Progenitor cell of endocrine pancreas (in vitro differentiated cells): ENCODE results near the gene PTPRR. TPM values are rescaled to one million over a fixed set of nuclear protein-coding genes. Genes with fewer than 3 reads are reported as not detected.

Experiments used
- DNase-seq: peaks from one replicate; pipeline ENCODE4 v3.0.0; 2021; ENCODE audit warnings: low spot score; ENCODE audit not compliant: unreplicated experiment
- H3K27ac Mint-ChIP-seq: 2 replicates; pipeline ENCODE4 v1.8.0; 2021; ENCODE audit warnings: mild to moderate bottlenecking, moderate library complexity, mixed read lengths
- H3K27me3 Mint-ChIP-seq: 2 replicates; pipeline ENCODE4 v1.8.0; 2021; ENCODE audit warnings: mixed read lengths
- H3K36me3 Mint-ChIP-seq: 2 replicates; pipeline ENCODE4 v1.8.0; 2022; ENCODE audit warnings: mixed read lengths; ENCODE audit not compliant: insufficient read depth
- H3K4me1 Mint-ChIP-seq: 2 replicates; pipeline ENCODE4 v1.8.0; 2021; ENCODE audit warnings: low read depth, mixed read lengths
- H3K4me3 Mint-ChIP-seq: 2 replicates; pipeline ENCODE4 v1.8.0; 2021; ENCODE audit warnings: low read depth, mild to moderate bottlenecking, moderate library complexity, mixed read lengths
- H3K9me3 Mint-ChIP-seq: 2 replicates; pipeline ENCODE4 v1.8.0; 2021; ENCODE audit warnings: low read depth, mixed read lengths
- CTCF ChIP-seq: fragments of 200-600 bp; sonication (generic); IDR thresholded peaks from one replicate; pipeline ENCODE4 v1.5.0; 2021; ENCODE audit warnings: antibody characterized with exemption, mild to moderate bottlenecking; ENCODE audit not compliant: unreplicated experiment
- total RNA-seq: library from RNA; stranded (reverse); gene quantifications from 2 replicates; pipeline ENCODE4 v1.2.1, GENCODE V29; 2021

PTPRR gene
- total RNA-seq, 1 donor from 2014 or later: 0.38 TPM

GRCh38 chr12:70948236-70948975, 27.9 kb upstream of the PTPRR start:
- Mint-ChIP-seq H3K27me3 (no peaks in the 10 kb centered on the region), H3K27ac (no peak overlapping the region), H3K4me1 (no peaks in the 10 kb centered on the region), H3K9me3 (no peaks in the 10 kb centered on the region), H3K4me3 (no peak overlapping the region), H3K36me3 (no peaks in the 10 kb centered on the region)
- TF ChIP-seq CTCF: no peak
- DNase-seq: no peak

- DNase-seq: no peak
- TF ChIP-seq CTCF: no peak
- Mint-ChIP-seq H3K36me3 (no peaks in the 10 kb centered on the region), H3K27me3 (peaks cover 17% of the 10 kb centered on the region), H3K4me3 (no peak overlapping the region), H3K9me3 (no peaks in the 10 kb centered on the region), H3K4me1 (no peaks in the 10 kb centered on the region), H3K27ac (no peak overlapping the region)
Observed at GRCh38 chr12:70936203-70936813, 15.8 kb upstream of the PTPRR start.

- Mint-ChIP-seq H3K36me3 (no peaks in the 10 kb centered on the region), H3K27me3 (no peaks in the 10 kb centered on the region), H3K4me1 (no peaks in the 10 kb centered on the region), H3K9me3 (no peaks in the 10 kb centered on the region), H3K27ac (no peak overlapping the region), H3K4me3 (no peak overlapping the region)
- no peak for DNase-seq
- TF ChIP-seq CTCF: no peak
Observed at GRCh38 chr12:70933133-70933532, 12.6 kb upstream of the PTPRR start.

GRCh38 chr12:70929029-70929428, 8.5 kb upstream of the PTPRR start:
- Mint-ChIP-seq H3K27me3 (no peaks in the 10 kb centered on the region), H3K36me3 (no peaks in the 10 kb centered on the region), H3K4me1 (no peaks in the 10 kb centered on the region), H3K27ac (no peak overlapping the region), H3K4me3 (no peak overlapping the region), H3K9me3 (no peaks in the 10 kb centered on the region)
- DNase-seq: no peak
- TF ChIP-seq CTCF: no peak

- Mint-ChIP-seq H3K4me3 (no peak overlapping the region), H3K27ac (no peak overlapping the region), H3K4me1 (no peaks in the 10 kb centered on the region), H3K9me3 (no peaks in the 10 kb centered on the region), H3K36me3 (no peaks in the 10 kb centered on the region), H3K27me3 (no peaks in the 10 kb centered on the region)
- DNase-seq: no peak
- TF ChIP-seq CTCF: no peak
Observed at GRCh38 chr12:70928071-70928470, 7.5 kb upstream of the PTPRR start.
